Psoas muscle (tissue), 8 donors: ENCODE results near the gene PRRT1B. TPM values are rescaled to one million over a fixed set of nuclear protein-coding genes. Genes with fewer than 3 reads are reported as not detected.
A peak's percentile ranks its signal among the peaks of the same experiment; 100 is the strongest.

Experiments used
- ATAC-seq, 4 donors: fragments of 200-7000 bp; cut with Tn5 transposase; one replicate each; pipeline ENCODE4 v1.9.1; 2020; ENCODE audit warnings: moderate library complexity in 3 of 4, mild to moderate bottlenecking in 2 of 4
- DNase-seq, 2 donors: peaks; one replicate each; pipeline ENCODE4 v3.0.0-alpha.2; 2020
- H3K27ac ChIP-seq: fragments of 200-600 bp; one replicate; pipeline ENCODE4 v1.8.0; 2022
- H3K27me3 ChIP-seq, 3 donors: fragments of 200-600 bp in 1 of 3; one replicate each; pipeline versions ENCODE4 v1.6.1 to v1.8.0; 2013 to 2022; ENCODE audit warnings: low read length in 2 of 3, mild to moderate bottlenecking in 2 of 3, moderate library complexity in 1 of 3; ENCODE audit not compliant: insufficient read depth in 3 of 3
- H3K36me3 ChIP-seq, 2 donors: fragments of 200-600 bp in 1 of 2; one replicate each; pipeline versions ENCODE4 v1.6.1 to v1.8.0; 2013 to 2022; ENCODE audit warnings: low read depth in 1 of 2, mild to moderate bottlenecking in 1 of 2, moderate library complexity in 1 of 2; ENCODE audit not compliant: insufficient read depth in 1 of 2
- H3K4me1 ChIP-seq: fragments of 200-600 bp; one replicate; pipeline ENCODE4 v1.8.0; 2022
- H3K4me3 ChIP-seq: fragments of 200-600 bp; one replicate; pipeline ENCODE4 v1.8.0; 2022; ENCODE audit warnings: mild to moderate bottlenecking
- H3K9me3 ChIP-seq: fragments of 200-600 bp; one replicate; pipeline ENCODE4 v1.8.0; 2022
- WGBS, 3 donors: extraction: QIAGEN DNeasy Blood & Tissue Kit; methylation state at CpG; one replicate each; pipeline versions ENCODE4 v1.1.6 to v1.1.7; 2013; 5-methylcytosine and 5-hydroxymethylcytosine counted together
- intact Hi-C, 2 donors: fragments of 100-400 bp; cut with DNase I; formaldehyde crosslinking; loops; one replicate each; pipeline versions ENCODE4 v1.11.0 to v1.14.2; 2022
- polyA plus RNA-seq, 3 donors: library from polyadenylated mRNA; stranded (reverse); fragments of 200-250 nt; gene quantifications; one replicate each; pipeline ENCODE4 v1.2.3, GENCODE V29; 2013
- total RNA-seq, 4 donors: library from RNA; stranded (reverse); fragmentation: NEBNext Ultra II Directional in 2 of 4; extraction: Animal tissue kit (Norgen Biotek cat#: 25700) in 2 of 4; gene quantifications; one replicate each; pipeline versions ENCODE4 v1.2.1 to v1.2.4, GENCODE V29; 2021 to 2023
- TF ChIP-seq, protein P1 (sequence below): fragments of 200-600 bp; IDR thresholded peaks from one replicate; pipeline ENCODE4 v1.8.0; 2022; ENCODE audit warnings: antibody characterized with exemption
- donor health status: healthy with polysubstance abuse.
- donor health status: DM: no; HTN: no; CAD: no; lungs with moderate emphysema.
- donor health status: Bipolar disorder and iron deficiency.
- donor health status: healthy.
- donor health status: DM: yes; HTN: yes; CAD: no.
- donor health status: DM: no; HTN: no; CAD: no.
- donor health status: DM: no; HTN: no; CAD: no.
- donor health status: DM: yes; HTN: yes; CAD: no.

PRRT1B gene
- total and polyA plus RNA-seq, 7 donors, result not detected

DNA sequence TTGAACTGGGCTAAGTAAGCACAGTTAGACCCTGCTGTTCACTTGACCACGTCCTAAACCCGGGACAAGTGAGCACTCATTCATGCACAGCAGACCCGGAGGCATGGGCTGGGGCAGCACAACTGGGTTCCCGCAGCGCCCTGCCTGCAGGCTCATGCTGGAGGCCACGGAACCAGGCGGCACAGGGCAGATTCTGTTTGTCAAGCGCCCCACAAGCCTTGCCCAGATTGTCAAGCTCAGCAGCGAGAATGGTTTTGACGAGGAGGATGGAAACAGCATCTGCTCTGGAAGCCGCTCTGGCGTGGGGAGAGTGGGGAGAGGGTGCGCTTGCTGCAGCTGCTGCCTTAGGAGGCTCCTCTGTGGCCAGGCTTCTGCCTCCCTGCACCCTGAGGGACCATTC lies 32.7 kb downstream of the PRRT1B start:
- Histone ChIP-seq H3K4me3 (no peak overlapping the region), H3K4me1 (peaks cover 8% of the 10 kb centered on the region), H3K36me3 (peaks cover 11 to 99% of the 10 kb centered on the region in 2 donors), H3K9me3 (no peaks in the 10 kb centered on the region), H3K27me3 (no peaks in the 10 kb centered on the region), H3K27ac (no peak overlapping the region)
- WGBS, 3 donors, result 88 to 91% (median 90%) methylated on average over 12 to 13 of the region's 13 CpGs
- no peak for DNase-seq
- TF ChIP-seq, protein P1, sequence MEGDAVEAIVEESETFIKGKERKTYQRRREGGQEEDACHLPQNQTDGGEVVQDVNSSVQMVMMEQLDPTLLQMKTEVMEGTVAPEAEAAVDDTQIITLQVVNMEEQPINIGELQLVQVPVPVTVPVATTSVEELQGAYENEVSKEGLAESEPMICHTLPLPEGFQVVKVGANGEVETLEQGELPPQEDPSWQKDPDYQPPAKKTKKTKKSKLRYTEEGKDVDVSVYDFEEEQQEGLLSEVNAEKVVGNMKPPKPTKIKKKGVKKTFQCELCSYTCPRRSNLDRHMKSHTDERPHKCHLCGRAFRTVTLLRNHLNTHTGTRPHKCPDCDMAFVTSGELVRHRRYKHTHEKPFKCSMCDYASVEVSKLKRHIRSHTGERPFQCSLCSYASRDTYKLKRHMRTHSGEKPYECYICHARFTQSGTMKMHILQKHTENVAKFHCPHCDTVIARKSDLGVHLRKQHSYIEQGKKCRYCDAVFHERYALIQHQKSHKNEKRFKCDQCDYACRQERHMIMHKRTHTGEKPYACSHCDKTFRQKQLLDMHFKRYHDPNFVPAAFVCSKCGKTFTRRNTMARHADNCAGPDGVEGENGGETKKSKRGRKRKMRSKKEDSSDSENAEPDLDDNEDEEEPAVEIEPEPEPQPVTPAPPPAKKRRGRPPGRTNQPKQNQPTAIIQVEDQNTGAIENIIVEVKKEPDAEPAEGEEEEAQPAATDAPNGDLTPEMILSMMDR, result no peak
- intact Hi-C loops, result no loop called here
- no peak for ATAC-seq

DNA sequence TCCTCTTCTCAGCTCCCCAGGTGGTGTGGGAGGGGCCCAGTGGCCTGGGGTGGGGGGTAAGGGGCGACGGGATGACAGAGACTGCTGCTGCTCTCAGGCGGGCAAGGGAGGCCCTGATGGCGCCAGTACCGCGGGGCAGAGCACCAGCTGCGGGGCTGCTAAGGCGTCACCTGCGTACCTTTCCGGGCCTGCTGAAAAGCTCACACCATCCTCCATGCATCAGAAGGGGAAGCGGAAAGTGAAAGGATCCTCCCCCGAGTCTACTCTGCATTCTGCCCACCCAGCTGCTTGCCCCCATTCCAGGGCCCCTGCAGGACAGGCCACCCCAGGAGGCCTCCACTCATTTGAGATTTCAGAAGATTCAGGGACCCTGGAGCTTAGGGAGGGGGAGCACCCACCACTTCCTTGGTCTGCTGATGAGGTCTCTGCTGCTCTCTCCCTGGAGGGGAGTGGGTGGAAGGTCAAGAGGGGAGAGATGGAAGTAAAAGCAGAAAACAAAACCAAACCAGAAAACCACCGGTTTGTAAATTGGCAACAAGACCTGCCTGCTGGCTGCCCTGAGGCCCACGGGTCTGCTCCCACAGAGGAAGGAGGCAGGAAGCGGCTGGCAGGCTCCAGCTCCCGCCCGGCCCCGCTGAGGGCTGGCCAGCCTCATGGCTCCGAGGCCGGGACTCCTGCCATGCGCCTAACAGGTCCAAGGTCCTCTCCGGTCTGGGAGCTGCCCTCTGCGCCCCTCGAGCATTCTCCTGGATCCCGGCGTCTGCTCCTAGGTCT lies 33.6 kb downstream of the PRRT1B start:
- TF ChIP-seq, protein P1, result no peak
- intact Hi-C loops, result no loop called here
- Histone ChIP-seq H3K4me3 (no peak overlapping the region), H3K27ac (no peak overlapping the region), H3K4me1 (peaks cover 8% of the 10 kb centered on the region), H3K9me3 (no peaks in the 10 kb centered on the region), H3K27me3 (no peaks in the 10 kb centered on the region), H3K36me3 (peaks cover 11 to 100% of the 10 kb centered on the region in 2 donors)
- DNase-seq, result no peak
- ATAC-seq, result no peak
- WGBS, 3 donors, result 75 to 81% (median 76%) methylated on average over 24 to 26 of the region's 26 CpGs

DNA sequence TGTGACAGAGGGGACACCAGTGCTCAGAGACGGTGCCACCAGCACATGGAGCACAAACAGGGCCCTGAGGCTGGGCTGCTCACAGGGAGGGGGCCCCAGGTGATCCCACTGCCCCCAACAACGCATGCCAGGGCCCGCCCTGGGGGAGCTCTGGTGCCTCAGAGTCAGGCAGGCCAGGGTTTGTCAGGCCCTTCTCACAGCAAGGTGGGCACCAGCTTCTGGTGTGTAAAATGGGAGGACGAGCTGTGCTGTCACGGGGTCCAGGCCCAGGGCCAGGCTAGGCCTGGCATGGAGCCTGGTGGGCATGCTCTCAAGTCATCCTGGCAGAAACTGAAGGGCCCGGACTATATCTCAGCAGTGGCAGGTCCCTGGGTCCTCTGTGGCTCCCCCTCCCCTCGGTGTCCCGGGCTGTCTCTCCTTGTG lies 34.5 kb downstream of the PRRT1B start:
- no peak for DNase-seq
- no peaks in the 10 kb centered on the region for H3K9me3 ChIP-seq
- H3K4me3 ChIP-seq, result no peak overlapping the region
- TF ChIP-seq, protein P1, result no peak
- ATAC-seq, result peak in 3 of 4 donors; percentile 17 to 76 (median 29)
- intact Hi-C loops, result no loop called here
- H3K4me1 ChIP-seq, result peaks cover 8% of the 10 kb centered on the region
- H3K27me3 ChIP-seq, result no peaks in the 10 kb centered on the region
- H3K36me3 ChIP-seq, result peaks cover 11 to 100% of the 10 kb centered on the region in 2 donors
- WGBS, 3 donors, result 43 to 53% (median 52%) methylated on average over 8 of the region's 8 CpGs
- H3K27ac ChIP-seq, result no peak overlapping the region

DNA sequence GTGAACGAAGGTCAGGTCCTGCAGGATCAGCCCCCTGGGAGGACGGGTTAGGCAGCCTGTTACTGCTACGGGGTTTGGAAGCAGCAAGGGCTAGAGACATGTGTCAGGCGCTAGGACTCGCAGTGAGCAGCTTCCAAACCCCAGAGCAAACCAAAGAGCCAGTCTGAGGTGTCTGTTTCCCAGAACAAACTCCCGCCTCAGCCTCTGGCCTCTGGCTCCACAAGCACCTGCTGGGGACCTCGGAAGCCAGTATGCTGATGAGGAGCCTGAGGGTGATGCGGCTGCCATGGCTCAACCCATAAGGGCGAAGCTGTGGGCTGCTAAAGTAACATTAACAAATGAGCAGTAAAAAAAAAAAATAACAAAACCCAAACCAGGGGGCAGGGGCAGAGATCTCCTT lies 35.0 kb downstream of the PRRT1B start:
- ATAC-seq (no peak), DNase-seq (no peak)
- TF ChIP-seq, protein P1, result no peak
- H3K27ac ChIP-seq, result no peak overlapping the region
- H3K4me1 ChIP-seq, result peaks cover 8% of the 10 kb centered on the region
- intact Hi-C loops, result no loop called here
- H3K4me3 ChIP-seq, result no peak overlapping the region
- no peaks in the 10 kb centered on the region for H3K9me3 ChIP-seq
- no peaks in the 10 kb centered on the region for H3K27me3 ChIP-seq
- peaks cover 11 to 100% of the 10 kb centered on the region in 2 donors for H3K36me3 ChIP-seq
- 63 to 82% (median 69%) methylated on average over 9 of the region's 9 CpGs for WGBS, 3 donors
